ENCODE measurements around the gene TCF7L2.
"Not testable (repeated sequence)": the region's sequence is repeated elsewhere in the genome, so short reads cannot be mapped to it uniquely, and the experiment has no call there.

Gene TCF7L2

DNA sequence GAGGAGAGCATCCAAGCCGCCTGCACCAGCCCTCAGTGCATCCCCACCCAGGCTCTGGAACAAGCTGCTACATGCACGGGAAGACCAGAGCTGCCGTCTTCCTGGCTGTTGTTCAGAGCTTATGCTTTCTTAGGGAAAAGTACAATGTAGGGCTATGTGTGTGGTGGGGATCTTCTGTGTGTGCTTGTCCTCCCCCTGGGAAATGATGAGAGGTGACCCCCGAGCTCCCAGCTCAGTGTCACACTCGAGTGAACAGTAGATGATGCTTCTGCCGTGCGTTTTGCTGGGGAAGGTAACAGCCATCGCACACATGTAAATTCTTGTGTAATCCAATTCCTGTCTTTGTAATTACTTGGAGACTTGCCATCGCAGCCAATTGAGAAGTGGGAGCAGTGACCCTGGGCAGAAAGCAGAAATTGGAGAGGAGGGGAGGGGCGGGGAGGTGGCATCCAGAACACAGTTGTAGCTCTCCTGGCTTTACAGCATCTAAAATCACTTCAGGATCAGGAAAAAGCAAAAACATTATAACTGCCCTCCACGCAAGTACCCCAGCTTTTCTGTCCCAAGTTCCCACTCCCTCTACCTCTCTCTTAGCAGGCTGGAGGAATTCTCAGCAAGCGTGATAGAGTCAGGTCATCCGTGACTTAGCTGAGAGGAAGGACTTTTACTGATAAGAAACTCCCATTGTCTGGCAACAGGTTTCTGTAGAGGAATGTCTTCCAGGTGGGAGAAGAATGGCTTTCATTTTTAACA is 149.6 kb downstream of the TCF7L2 start:
- peak; percentile 46 for DNase-seq

DNA sequence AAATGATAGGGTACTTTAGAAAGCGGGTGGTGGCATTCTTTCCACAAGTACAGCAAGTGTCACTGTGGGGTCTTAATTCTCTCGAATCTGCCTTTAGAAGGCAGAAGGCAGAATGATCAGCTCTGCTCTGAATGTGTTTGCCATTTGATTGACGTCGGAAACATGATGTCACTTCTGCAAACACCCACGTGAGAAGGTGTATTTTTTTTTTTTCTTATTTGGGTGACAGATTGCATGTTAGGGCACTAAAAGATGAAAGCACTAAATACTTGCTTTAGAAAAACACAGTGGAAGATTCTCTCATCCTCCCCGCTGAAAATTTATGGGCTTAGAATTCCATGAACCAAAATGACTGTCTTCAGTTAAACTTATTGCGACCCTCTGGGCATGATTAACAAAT is 150.2 kb downstream of the TCF7L2 start:
- DNase-seq, result no peak

DNA sequence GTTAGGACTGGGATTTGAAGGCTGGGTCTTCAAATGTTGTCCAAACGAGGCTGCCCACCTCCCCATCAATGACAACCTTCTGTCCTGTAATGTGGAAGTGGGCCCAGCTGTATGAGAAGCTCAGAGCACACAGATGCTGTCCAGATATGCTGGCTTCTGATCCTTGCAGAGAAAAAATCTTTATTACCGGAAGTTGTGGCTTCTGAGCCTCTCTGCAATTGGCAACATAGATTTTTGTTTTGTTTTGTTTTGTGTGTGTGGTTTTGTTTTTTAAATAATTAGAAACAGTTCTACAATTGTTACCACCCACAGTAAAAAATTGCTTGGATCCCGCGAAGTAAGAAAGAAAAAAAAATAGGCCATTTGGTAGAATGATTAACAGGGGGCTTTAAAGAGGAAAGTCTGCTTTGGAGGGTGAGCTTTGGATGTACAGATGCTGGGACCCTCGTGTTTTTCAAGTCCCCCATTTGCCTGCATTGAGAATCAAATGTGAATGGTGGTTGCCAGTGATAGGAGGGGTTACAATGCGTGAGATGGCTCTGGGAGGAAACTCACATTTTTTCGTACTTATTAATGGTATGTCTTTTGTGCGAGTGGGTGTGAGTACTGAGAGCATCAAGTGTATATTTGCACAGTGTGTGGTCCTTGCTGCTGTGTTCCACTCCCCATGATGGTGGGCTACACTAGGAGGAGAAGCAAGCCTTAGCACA is 153.2 kb downstream of the TCF7L2 start:
- DNase-seq, result peak; percentile 28

DNA sequence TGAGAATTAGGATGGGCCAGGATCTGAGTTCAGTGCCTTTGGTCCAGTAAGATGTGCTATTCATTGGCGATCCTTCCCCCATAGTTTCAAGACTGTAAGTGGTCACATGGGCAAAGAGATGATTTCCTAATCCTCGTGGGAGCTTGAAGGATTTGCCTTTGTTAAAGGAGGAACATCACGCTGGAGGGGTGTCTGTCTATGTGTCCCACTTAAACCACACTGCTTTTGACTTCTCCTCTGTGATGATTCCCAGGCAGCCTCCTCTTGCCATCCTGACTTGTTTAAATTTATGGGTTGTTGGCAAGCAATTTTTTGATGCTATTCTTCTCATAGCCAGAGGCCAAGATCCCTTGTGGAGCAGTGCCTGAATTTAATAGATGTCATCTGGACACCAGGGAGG is 154.0 kb downstream of the TCF7L2 start:
- DNase-seq, result no peak

DNA sequence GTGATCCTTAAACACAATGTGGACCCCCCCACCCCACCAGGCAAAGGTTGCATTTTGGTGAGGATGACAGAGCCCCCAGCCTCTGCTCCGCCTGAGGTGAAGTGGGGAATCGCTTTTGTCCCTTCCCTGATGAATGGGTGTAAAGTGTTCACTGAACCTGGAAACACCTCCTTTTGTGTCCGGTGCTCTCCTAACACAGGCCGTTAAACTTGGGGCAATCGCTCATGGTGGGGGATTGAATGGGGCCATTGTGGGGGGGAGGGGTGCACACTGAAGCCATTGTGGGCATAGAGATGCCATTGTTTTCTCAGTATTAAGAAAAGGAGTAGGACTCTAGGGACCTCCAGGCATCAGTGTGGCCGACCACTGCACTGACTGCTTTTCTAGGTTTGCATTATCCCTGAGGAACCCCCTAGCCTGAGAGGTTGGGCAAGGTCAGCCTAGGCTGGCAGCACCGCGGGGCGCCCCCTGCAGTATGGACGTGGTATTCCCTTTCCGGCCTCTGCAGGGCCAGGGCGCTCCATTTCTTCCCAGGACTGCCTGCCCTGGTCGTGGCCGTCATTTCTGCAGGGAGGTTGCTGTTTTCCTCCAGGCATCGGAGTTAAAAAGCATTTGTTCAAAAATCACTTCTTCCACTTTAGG is 158.3 kb downstream of the TCF7L2 start:
- DNase-seq, result peak; percentile 39

DNA sequence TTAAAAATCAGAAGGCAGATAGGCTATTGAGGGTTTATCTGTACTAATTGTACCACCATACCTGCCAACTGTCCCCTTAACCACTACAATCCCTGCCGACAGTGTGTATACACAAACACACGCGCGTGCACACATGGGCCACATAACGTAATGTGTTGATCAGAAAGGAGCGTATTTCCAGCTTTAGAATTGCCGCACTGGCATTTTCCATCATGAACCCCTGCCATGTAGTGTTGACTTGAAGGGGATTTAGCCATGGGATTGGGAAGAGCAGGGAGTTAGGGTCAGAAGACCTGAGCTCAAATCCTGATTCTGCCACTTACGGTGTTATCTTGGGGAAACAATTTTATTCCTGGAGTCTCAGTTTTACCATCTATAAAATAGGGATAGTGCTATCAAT is 158.9 kb downstream of the TCF7L2 start:
- no peak for DNase-seq

DNA sequence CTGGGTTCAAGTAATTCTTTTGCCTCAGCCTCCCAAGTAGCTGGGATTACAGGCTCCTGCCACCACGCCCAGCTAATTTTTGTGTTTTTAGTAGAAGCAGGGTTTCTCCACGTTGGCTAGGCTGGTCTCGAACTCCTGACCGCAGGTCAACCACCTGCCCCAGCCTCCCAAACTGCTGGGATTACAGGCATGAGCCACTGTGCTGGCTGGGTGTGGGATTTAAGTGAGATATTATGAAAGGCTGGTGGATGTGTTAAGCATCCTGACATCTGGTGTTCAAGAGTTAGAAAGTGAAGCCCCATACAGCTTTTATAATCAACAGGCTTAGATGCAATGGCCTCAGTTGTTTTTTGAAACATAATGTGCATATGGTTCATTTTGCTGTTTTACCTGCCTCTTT is 159.4 kb downstream of the TCF7L2 start:
- DNase-seq, result not testable (repeated sequence)

DNA sequence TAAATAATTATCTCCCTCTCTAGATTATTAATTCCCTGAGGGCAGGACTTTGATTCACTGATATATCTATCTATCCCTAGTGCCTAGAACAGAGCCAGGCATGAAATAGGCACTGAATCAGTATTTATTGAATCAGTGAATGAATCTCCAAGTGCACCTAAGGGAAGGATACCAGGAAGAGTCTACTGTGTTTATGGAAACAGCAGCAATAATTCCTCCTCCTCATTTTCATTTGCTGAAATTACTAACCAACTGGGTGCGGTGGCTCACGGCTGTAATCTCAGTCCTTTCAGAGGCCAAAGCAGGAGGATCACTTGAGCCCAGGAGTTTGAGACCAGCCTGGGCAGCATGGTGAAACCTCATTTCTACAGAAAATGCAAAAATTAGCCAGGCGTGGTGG is 161.2 kb downstream of the TCF7L2 start:
- DNase-seq, result no peak

DNA sequence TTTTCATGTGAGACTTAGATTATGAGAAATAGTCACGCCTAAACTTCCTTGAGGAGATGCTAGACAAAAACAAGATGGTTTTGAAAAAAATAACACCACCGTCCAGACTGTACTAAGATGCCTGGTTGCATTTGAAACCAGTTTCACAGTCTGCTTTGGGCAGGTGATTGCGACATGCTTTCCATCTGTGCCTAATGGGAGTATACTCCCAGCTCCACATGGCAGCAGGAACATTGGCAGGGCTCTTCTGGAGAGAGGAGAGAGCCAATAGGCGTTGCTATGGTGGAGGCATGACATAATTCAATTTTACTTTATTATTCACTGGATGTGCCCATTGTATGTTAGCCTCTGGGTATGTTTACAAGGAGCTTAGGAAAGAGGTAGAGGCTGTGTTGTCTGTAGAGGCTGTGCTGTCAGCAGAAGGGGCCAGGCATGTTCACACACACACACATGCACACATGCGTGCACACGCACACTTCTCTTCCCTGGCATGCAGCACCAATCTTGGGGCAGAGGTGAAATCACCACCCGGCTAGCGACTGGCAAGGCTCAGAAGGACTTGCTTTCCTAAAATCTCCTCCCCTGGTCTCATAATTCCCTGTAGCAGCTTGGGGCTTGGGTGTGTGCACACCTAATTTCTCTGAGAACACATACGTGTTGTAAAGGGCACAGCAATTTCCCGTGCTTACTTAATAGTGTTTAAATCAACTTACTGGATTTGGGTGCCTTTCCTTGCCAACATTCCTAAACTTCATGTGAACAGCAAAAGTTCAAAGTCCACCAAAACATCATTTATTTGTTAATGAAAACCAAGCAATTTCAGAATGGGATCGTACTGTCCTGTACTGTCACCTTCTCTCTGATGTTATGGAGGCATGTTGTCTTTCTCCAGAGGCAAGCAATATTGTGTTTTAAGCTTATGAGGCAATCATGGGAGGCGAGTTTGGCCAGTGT is 162.1 kb downstream of the TCF7L2 start:
- DNase-seq, result no peak

DNA sequence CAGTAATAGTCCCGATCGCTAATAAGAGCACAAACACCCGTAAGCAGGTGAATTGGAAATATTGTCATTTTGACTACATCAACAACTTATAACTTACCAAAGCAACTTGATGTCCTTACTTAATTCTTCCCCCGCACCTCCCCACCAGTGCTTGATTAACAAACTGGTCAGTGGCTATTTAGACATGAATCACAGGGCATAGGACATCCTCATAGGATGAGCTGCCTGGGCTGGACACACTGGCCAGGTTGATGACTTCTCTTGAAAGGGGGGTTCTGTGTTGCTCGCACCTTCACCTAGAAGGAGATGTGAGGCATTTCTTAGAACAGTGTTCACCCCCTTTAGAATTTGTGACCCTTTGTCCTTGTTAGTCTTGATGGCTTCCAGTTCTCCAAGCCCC is 163.2 kb downstream of the TCF7L2 start:
- DNase-seq, result no peak

DNA sequence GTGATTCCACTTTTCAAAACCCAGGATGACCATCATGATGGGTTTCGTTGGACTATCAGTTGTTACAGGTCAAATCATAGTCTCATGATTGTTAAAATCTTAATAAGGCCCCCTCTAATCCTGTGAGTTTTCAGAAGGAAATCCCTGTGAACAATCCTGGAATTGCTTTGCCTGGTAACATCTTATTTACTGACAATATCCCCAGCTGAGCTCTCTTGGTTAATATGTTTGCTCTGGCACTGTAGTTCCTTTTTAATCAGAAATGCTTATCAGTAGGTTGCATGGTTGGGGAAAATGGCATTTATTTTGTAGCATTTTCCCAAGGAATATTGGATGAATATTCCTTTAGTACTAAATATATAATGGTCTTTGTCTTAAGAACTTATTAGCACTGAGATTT is 163.9 kb downstream of the TCF7L2 start:
- DNase-seq, result no peak

DNA sequence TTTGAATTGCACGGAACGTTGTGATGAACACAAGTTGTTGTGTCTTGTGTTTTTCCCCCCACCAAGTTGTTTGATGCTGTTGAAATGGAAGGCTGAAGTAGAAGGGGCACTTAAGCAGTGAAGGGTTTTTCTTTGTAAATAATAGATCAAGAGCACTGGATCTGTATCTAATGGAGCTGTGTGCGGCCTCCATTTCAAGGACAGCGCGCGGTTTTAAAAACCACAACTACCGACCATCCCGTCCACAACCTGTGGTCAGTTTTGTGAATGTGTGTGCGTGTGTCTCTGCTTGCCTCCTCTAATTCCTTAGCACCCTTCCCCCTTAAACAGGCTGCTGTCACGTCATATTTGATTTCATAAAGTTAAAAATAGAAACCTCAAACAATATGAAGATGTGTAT is 165.5 kb downstream of the TCF7L2 start:
- DNase-seq, result no peak

DNA sequence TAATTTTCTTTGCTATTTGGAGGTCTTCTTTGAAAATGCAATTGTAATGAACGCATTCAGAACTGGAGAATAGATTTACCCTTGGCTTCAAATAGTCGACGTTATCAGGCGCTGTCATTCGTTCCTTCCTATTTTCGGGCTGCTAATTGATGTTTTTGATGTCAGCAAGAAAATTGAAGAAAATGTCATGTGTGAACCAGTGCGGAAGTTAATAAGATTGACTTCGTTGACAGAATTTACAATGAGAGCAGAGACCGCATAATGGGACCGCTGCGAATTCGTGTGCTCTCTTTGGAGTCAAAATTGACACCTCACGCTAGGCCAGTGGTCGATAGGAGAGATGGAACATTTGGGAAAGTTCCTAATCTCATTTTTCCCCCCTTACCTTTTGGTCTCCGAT is 168.8 kb downstream of the TCF7L2 start:
- DNase-seq, result no peak

DNA sequence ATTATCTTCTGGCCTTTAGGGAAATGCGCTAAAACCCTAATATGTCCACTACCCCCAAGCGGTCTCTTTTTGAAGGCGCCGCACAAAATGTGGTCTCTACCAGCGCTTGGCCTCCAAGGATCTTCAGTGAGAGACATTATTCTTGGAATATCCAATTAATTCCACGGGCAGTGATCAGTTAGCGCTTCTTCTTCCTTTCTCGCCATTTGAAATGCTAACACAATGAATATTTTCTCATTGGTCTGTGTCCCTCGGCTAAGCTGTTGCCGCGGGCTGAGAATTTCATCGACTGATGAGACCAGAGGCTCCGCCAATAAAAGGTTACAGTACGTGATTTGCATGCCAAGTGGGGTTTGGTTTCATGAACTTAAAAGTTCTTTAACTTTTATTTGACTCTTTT is 169.8 kb downstream of the TCF7L2 start:
- DNase-seq, result no peak

DNA sequence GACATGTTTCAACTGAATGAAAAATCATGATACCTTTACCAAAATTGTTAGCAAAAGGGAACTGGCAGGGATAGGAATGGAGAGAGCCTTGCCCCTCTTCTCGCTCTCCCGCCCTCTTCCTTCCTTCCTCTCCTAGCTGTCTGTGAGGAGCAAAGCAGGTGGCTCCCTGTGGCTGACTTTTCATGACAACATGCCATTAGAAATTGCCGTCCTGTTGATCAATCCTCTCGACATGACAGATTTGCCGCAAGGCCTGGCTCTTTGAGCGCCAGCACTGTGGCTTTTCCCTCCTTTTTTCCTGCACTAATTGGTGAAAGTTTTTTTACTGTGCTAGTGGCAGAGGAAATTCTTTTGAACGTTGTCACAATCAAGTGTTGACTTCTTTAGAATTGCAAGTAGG is 171.1 kb downstream of the TCF7L2 start:
- no peak for DNase-seq

DNA sequence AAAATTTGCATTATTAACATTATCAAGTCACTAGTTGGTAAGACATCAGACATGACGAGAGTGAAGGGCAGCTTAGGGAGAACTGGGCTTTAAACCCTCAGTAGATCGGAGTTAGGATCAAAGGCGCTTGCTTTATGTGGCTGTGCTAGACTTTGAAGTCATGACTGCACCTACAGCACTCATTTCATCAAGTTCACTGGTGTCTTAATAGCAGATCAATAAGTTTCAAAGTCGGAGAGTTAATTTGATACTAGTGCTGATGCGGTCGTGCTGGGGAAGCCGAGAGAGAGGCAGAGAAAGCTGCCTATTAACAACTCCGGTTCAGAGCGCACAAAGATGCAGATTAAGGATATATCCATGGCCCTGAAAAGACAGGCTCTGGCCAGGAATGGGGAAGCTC is 172.9 kb downstream of the TCF7L2 start:
- DNase-seq, result no peak

DNA sequence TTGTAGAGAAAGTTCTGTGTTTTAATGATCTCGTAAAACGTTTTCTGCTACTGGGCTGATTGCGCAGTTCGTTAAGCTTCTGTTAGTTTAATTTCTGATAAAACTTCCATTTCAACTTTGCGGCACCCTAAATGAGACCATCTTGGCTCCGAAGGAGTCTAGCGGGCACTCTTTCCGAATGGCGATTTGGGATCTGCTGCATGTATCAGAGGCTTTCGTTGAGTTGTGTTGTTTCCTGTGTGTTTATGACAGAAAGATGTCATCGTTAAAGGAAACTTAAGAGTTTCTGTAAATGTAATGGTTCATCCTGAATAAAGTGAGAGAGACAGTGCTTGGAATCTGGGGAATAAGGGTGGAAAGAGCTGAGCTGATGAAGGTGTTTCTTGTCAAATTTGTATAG is 174.7 kb downstream of the TCF7L2 start:
- DNase-seq, result no peak

DNA sequence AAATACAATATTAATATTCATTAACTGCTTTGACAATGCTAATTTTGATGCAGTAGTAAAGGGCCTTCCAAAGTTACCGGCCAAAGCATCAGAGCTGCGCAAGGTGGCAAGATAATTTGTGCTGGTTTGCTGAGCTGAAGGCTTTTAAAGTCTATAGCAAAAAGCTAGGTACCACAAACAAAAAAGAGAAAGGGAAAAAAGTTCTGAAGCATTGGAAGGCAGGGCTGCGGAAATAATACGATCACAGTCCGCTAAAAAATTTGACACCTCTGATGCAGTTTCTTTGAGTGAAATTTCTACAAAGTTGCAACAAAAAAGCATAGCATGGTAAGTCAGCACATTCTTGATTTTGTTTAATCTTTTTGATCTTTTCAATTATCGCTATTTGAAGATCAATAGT is 175.6 kb downstream of the TCF7L2 start:
- DNase-seq, result no peak

DNA sequence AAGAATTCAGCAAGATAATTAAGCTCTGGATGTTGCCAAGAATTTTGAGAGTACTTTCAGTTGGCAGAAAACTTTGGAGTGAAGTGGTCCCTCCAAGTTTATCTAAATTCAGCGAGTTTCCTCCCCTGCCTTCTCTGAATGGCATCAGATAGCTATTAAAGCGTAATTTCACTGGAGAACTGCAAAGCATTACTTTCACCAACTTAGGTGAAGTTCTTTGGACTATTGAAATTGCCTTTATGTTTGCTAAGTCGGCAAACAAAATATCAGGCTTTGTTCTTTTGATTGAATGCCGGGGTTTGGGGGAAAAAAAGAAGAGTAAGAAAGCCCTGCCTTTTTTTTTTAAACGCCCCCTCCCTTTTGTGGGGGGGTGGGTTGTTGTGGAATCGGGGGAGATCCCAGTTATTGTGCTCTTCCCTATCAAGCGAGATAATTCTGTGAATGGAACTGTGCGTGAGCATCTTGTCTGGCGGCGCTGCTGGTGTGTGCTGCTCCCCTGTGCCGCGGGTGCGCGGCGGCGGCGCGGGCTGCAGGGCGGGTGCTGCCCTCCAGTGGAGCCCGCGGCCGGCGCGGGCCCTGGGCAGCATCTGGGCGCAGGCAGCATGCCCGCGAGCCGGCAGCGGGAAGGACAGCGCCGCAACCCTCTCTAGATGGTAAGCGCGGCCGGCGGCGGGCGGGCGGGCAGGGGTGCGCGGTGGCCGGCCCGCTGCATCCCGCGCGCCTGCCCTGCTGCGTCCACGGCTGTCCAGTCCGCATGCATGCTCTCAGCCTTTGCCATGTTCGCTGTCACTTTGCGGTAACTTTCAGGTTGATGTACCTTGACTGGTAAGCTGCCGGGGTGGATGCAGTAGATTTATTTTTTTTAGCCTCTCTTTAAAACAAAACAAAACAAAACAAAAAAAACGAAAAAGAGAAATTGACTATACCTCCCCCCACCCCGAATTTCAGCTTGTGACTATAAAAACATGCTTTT is 176.5 kb downstream of the TCF7L2 start:
- peak; percentile 83 for DNase-seq

DNA sequence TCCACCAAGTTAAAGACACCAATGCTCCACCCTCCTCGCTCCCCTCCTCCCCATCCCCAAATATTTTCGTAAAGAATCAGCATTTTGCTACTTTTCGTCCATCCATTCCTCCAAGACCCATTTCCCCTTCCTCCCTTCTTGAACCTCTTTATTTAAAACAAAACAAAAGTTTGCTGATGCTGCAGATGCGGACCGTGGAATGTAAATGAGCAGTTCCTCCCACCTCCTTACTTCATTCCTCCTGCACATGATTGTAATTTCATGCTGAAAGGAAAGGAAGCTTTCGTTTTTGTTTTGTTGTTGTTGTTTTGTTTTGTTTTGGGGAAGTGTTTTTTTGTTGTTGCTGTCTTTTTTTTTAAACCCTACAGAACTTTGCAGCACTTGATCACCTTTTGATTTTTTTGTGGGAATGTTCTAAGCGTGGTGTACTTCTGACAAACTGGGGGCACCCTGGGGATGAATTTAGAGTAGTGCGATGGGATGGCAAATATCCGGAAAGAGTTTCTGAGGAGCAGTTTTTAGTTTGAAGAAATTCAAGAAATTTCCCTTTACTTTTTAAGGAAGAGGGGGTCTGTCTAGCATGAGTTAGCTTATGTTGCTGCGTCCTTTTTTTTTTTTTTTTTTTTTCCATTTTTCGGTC is 177.3 kb downstream of the TCF7L2 start:
- no peak for DNase-seq

DNA sequence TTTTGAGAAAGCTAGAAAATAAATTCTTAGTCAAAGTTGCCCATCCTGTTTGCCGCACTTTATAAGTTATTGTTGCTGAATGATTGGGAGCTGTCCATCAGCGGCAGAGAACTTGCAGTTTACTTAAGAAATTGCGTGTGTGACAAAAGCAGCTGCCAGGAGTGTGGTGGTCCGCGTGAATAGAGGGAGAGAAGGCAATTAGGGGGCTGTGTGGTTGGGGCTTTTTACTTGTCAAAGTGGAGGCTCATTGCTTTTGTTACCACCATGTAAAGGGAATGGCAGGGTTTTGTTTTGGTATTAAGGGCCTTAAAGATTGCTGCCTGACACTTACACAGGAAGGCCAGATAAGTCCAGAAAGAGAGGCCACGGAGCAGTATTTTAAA is 177.8 kb downstream of the TCF7L2 start:
- DNase-seq, result no peak

All from hematopoietic multipotent progenitor cell treated with erythropoietin and hydrocortisone succinate and interleukin-3 and kit ligand, for 4 days (in vitro differentiated cells).